Chondrocyte (in vitro differentiated cells): ENCODE measurements around the gene ACACA. TPM values are rescaled to one million over a fixed set of nuclear protein-coding genes. Genes with fewer than 3 reads are reported as not detected.

ENCODE experiments used
- DNase-seq: peaks from one replicate; pipeline ENCODE4 v3.0.0; 2021; ENCODE audit warnings: mixed read lengths, low spot score
- H3K27ac Mint-ChIP-seq: one replicate; pipeline ENCODE4 v1.8.0; 2021; ENCODE audit warnings: mild to moderate bottlenecking, moderate library complexity, mixed read lengths; ENCODE audit not compliant: unreplicated experiment
- H3K27me3 Mint-ChIP-seq: 2 replicates; pipeline ENCODE4 v1.8.0; 2021; ENCODE audit warnings: low read depth, mixed read lengths
- H3K36me3 Mint-ChIP-seq: 2 replicates; pipeline ENCODE4 v1.8.0; 2021; ENCODE audit warnings: low read depth, mixed read lengths
- H3K4me1 Mint-ChIP-seq: 2 replicates; pipeline ENCODE4 v1.8.0; 2021; ENCODE audit warnings: low read depth, mild to moderate bottlenecking, mixed read lengths
- H3K4me3 Mint-ChIP-seq: one replicate; pipeline ENCODE4 v1.8.0; 2021; ENCODE audit warnings: mild to moderate bottlenecking, moderate library complexity, mixed read lengths; ENCODE audit not compliant: unreplicated experiment
- H3K9me3 Mint-ChIP-seq: 2 replicates; pipeline ENCODE4 v1.8.0; 2021; ENCODE audit warnings: low read depth, mixed read lengths
- CTCF ChIP-seq: fragments of 200-600 bp; sonication (generic); IDR thresholded peaks from 2 replicates; pipeline ENCODE4 v1.5.0; 2021; ENCODE audit warnings: antibody characterized with exemption, mild to moderate bottlenecking, moderate library complexity
- total RNA-seq: library from RNA; stranded (reverse); gene quantifications from 3 replicates; pipeline ENCODE4 v1.2.1, GENCODE V29; 2021

Gene ACACA
- total RNA-seq, 1 donor from 2014 or later, result 77.1 TPM

GRCh38 chr17:37188157-37188556 lies 218.5 kb downstream of the ACACA start:
- Mint-ChIP-seq H3K36me3 (peaks cover 11% of the 10 kb centered on the region), H3K27me3 (no peaks in the 10 kb centered on the region), H3K27ac (no peak overlapping the region), H3K4me3 (no peak overlapping the region), H3K4me1 (peaks cover 13% of the 10 kb centered on the region), H3K9me3 (no peaks in the 10 kb centered on the region)
- no peak for TF ChIP-seq CTCF
- no peak for DNase-seq

- no peaks in the 10 kb centered on the region for H3K9me3 Mint-ChIP-seq
- H3K27ac Mint-ChIP-seq, result no peak overlapping the region
- no peaks in the 10 kb centered on the region for H3K27me3 Mint-ChIP-seq
- peaks cover 11% of the 10 kb centered on the region for H3K36me3 Mint-ChIP-seq
- no peak overlapping the region for H3K4me3 Mint-ChIP-seq
- H3K4me1 Mint-ChIP-seq, result peaks cover 19% of the 10 kb centered on the region
- no peak for DNase-seq
- TF ChIP-seq CTCF, result no peak
Observed at GRCh38 chr17:37187262-37187661, 219.4 kb downstream of the ACACA start.

GRCh38 chr17:37182786-37183465 lies 223.7 kb downstream of the ACACA start:
- Mint-ChIP-seq H3K27ac (peak overlapping the region; percentile 63), H3K27me3 (no peaks in the 10 kb centered on the region), H3K4me1 (peaks cover 34% of the 10 kb centered on the region), H3K36me3 (peaks cover 6% of the 10 kb centered on the region), H3K9me3 (no peaks in the 10 kb centered on the region), H3K4me3 (no peak overlapping the region)
- DNase-seq, result no peak
- TF ChIP-seq CTCF, result no peak

GRCh38 chr17:37180376-37180775 lies 226.3 kb downstream of the ACACA start:
- Mint-ChIP-seq H3K27me3 (no peaks in the 10 kb centered on the region), H3K27ac (peak overlapping the region; percentile 63), H3K9me3 (no peaks in the 10 kb centered on the region), H3K36me3 (no peaks in the 10 kb centered on the region), H3K4me3 (no peak overlapping the region), H3K4me1 (peaks cover 51% of the 10 kb centered on the region)
- no peak for DNase-seq
- no peak for TF ChIP-seq CTCF

GRCh38 chr17:37179893-37180292 lies 226.7 kb downstream of the ACACA start:
- H3K4me1 Mint-ChIP-seq, result peaks cover 51% of the 10 kb centered on the region
- no peak overlapping the region for H3K4me3 Mint-ChIP-seq
- DNase-seq, result no peak
- no peaks in the 10 kb centered on the region for H3K9me3 Mint-ChIP-seq
- no peaks in the 10 kb centered on the region for H3K36me3 Mint-ChIP-seq
- no peaks in the 10 kb centered on the region for H3K27me3 Mint-ChIP-seq
- no peak for TF ChIP-seq CTCF
- peak overlapping the region; percentile 61 for H3K27ac Mint-ChIP-seq
